Epithelial cell of esophagus (primary cell): Measurements from ENCODE around the gene STAT6.
A peak's percentile ranks its signal among the peaks of the same experiment; 100 is the strongest.

Experiments used
- DNase-seq: peaks from one replicate; pipeline ENCODE4 v3.0.0; 2010; ENCODE audit warnings: low read depth
- H3K4me3 ChIP-seq: 2 replicates; pipeline ENCODE4 v1.5.1; 2011; ENCODE audit warnings: mild to moderate bottlenecking, low read length, control low read depth
- CTCF ChIP-seq: IDR thresholded peaks from 2 replicates; pipeline ENCODE4 v1.5.1; 2011; ENCODE audit warnings: low read depth, mild to moderate bottlenecking, low read length, control low read depth, inconsistent platforms; ENCODE audit not compliant: insufficient read depth; ENCODE audit errors: missing control alignments

STAT6 gene

GRCh38 chr12:57151741-57152630 is 40.8 kb upstream of the STAT6 start:
- DNase-seq: peak; percentile 66
- no peak overlapping the region for H3K4me3 ChIP-seq
- no peak for TF ChIP-seq CTCF

DNA sequence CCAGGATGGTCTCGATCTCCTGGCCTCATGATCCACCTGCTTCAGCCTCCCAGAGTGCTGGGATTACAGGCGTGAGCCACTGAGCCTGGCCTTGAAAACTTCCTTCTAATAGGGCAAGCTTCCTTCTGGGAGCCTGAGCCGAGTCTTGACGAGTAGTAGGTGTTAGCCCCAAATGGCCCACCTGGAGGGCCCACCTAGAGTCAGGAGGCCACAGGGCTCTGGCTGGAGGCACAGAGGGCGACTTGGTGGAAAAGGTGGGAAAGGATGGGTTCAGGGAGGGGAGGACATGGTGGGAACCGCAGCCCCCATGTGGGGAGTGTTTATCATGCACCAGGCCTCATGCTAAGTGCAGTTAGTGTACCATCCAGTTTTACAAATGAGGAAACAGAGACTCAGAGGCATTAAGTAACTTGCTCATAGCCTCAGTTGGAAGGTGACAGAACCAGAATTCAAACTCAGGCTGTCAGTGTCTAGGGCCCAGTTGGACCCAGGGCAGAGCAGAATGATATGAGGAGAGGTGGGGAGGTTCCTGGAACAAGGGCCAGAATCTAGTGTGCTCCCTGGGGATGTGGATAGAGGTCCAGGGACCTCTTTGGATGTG is 39.3 kb upstream of the STAT6 start:
- H3K4me3 ChIP-seq: no peak overlapping the region
- DNase-seq: no peak
- TF ChIP-seq CTCF: no peak

DNA sequence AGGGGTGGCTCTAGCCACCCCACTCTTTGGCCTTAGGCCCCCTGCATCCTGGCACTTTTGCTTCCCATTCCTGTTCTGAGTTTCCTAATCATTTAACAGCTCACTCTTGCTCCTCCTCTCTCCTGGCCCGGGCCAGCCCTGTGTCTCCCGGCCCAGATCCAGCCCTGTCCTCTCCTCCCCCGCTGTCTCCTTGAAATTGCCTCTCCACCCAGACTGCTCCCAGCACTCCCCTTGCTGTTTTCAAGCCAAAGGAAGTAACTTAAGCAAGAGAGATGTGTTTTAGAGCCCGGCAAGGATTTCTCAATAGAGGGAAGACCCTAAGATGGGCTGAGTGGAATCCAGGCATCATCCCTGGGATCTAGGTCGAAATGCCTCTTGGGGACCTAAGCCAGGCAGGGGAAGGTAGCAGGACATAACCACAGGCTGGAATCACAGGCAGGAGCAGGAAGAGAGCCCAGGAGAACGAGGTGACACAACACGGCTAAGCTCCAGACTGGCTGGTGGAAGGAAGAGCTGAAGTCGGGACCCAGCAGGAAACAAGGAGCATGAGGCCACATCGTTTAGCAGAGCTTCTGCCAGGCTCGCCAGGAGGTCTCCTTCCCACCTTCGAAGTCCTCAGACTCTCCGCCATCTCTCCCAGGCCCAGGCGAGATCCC is 38.2 kb upstream of the STAT6 start:
- H3K4me3 ChIP-seq: no peak overlapping the region
- DNase-seq: peak; percentile 17
- TF ChIP-seq CTCF: no peak

GRCh38 chr12:57148469-57149244 is 37.5 kb upstream of the STAT6 start:
- peak; percentile 14 for DNase-seq
- TF ChIP-seq CTCF: no peak
- H3K4me3 ChIP-seq: no peak overlapping the region

DNA sequence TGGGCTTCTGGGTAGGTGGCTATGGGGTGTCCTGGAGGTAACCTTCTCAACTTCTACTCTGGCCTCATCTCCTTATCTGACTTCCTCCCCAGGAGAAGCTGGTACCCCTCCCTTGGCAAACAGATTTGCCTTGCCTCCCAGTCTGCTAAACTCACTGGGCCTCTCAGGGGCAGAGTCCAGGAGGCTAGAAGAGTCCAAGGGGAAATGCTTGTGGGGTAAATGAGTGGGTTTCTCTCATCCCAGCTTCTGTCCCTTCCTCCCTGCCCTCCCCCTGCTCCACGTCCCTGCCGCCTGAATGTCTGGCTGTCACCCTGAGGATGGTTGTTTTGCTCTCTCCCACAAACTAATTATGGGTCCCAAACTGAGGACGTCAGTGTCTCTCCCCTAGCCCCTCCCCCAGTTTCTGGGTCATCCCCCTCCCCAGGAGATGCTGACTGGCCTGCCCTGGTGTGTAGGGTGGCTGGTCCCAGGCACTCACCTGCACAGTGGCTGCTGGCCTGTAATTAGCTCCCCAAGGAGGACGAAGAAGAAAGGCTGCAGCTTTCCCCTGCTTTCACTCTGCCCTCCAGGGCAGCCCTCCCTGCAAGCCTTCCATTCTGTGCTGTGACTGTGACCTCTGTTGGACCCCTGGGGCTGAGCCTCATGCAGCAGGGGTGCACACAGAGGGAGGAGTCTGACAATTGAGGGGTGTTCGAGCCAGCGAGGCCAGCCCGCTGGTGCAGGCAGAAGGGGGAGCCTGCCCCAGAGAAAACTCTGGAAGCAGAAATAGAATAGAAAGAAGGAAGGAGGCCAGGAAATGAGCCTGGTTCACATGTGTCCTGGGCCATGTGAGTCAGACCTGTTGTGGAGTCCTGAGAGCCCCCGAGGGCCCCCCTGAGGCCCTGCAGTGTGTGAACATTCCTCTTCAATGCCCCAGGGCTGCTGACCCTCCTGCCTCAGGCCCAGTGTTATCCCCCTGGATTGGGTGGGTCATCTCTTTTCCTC is 36.1 kb upstream of the STAT6 start, which contains the start of gene LRP1-AS:
Gene LRP1-AS (minus strand): TSS at position 659 of the 984 bp plus-strand sequence.
- no peak within 1 kb of the TSS for H3K4me3 ChIP-seq
- no peak for TF ChIP-seq CTCF
- DNase-seq: no peak
